GM23338 (cell line): ENCODE results near the gene AFF3. TPM values are rescaled to one million over a fixed set of nuclear protein-coding genes. Genes with fewer than 3 reads are reported as not detected.

Experiments used
- ATAC-seq: fragments of 200-7000 bp; cut with Tn5 transposase; 3 replicates; pipeline ENCODE4 v1.9.1; 2020
- DNase-seq: peaks from one replicate; pipeline ENCODE4 v3.0.0-alpha.2; 2015; ENCODE audit warnings: low spot score
- H2AFZ ChIP-seq: fragments of 200-600 bp; sonication (generic); 2 replicates; pipeline ENCODE4 v1.8.0; 2016; ENCODE audit warnings: antibody characterized with exemption, mild to moderate bottlenecking, moderate library complexity
- H3F3A ChIP-seq: fragments of 200-600 bp; sonication (generic); replicated peaks from 2 replicates; pipeline ENCODE4 v1.8.0; 2017; ENCODE audit warnings: antibody characterized with exemption, mixed run types, low read depth
- H3K27ac ChIP-seq: fragments of 200-600 bp; sonication (generic); 2 replicates; pipeline ENCODE4 v1.6.1; 2016; ENCODE audit warnings: low read depth
- H3K27me3 ChIP-seq: fragments of 200-600 bp; sonication (generic); 2 replicates; pipeline ENCODE4 v1.8.0; 2016; ENCODE audit warnings: mild to moderate bottlenecking, mixed run types, moderate library complexity; ENCODE audit not compliant: insufficient read depth
- H3K36me3 ChIP-seq: fragments of 200-600 bp; sonication (generic); 2 replicates; pipeline ENCODE4 v1.8.0; 2016; ENCODE audit warnings: mild to moderate bottlenecking; ENCODE audit not compliant: insufficient read depth
- H3K4me1 ChIP-seq: fragments of 200-600 bp; sonication (generic); 2 replicates; pipeline ENCODE4 v1.8.0; 2016; ENCODE audit warnings: mild to moderate bottlenecking, moderate library complexity; ENCODE audit not compliant: insufficient read depth
- H3K4me2 ChIP-seq: fragments of 200-600 bp; sonication (generic); 2 replicates; pipeline ENCODE4 v1.7.1; 2017; ENCODE audit warnings: mixed run types
- H3K4me3 ChIP-seq: fragments of 200-600 bp; sonication (generic); 2 replicates; pipeline ENCODE4 v1.6.1; 2016; ENCODE audit warnings: mixed run types
- H3K79me2 ChIP-seq: fragments of 200-600 bp; sonication (generic); replicated peaks from 2 replicates; pipeline ENCODE4 v1.8.0; 2017; ENCODE audit warnings: mild to moderate bottlenecking; ENCODE audit not compliant: insufficient read depth
- H3K9me2 ChIP-seq: fragments of 200-600 bp; sonication (generic); 2 replicates; pipeline ENCODE4 v1.8.0; 2017; ENCODE audit not compliant: insufficient read depth
- H4K20me1 ChIP-seq: fragments of 200-600 bp; sonication (generic); replicated peaks from 2 replicates; pipeline ENCODE4 v1.8.0; 2017; ENCODE audit warnings: mild to moderate bottlenecking; ENCODE audit not compliant: insufficient read depth
- H3K27ac Mint-ChIP-seq: 2 replicates; pipeline ENCODE4 v1.8.0; 2020; ENCODE audit warnings: inconsistent platforms, mild to moderate bottlenecking, moderate library complexity, mixed read lengths
- H3K27me3 Mint-ChIP-seq: 3 replicates; pipeline ENCODE4 v1.8.0; 2022; ENCODE audit warnings: low read depth, mild to moderate bottlenecking, moderate library complexity, mixed read lengths, inconsistent platforms; ENCODE audit not compliant: insufficient read depth, poor library complexity
- H3K36me3 Mint-ChIP-seq: 3 replicates; pipeline ENCODE4 v1.8.0; 2021; ENCODE audit warnings: low read depth, mild to moderate bottlenecking, inconsistent platforms, moderate library complexity, mixed read lengths
- H3K4me1 Mint-ChIP-seq: 3 replicates; pipeline ENCODE4 v1.8.0; 2020; ENCODE audit warnings: mild to moderate bottlenecking, inconsistent platforms, mixed read lengths
- H3K4me3 Mint-ChIP-seq: 3 replicates; pipeline ENCODE4 v1.8.0; 2021; ENCODE audit warnings: moderate library complexity, mild to moderate bottlenecking, inconsistent platforms, mixed read lengths
- H3K9me3 Mint-ChIP-seq: 3 replicates; pipeline ENCODE4 v1.8.0; 2020; ENCODE audit warnings: moderate library complexity, mild to moderate bottlenecking, inconsistent platforms, mixed read lengths
- CREB1 ChIP-seq: fragments of 250-450 bp; sonication (Bioruptor Pico); IDR thresholded peaks from 2 replicates; pipeline ENCODE4 v1.5.0; 2020; ENCODE audit warnings: low read depth, mild to moderate bottlenecking, moderate library complexity
- EZH2 ChIP-seq: fragments of 200-600 bp; sonication (generic); IDR thresholded peaks from one replicate; pipeline ENCODE4 v1.8.0; 2017; ENCODE audit warnings: antibody characterized with exemption, mild to moderate bottlenecking, low read depth; ENCODE audit not compliant: unreplicated experiment
- JUNB ChIP-seq: IDR thresholded peaks from one replicate; pipeline ENCODE4 v1.6.1; 2016; ENCODE audit warnings: antibody characterized with exemption; ENCODE audit not compliant: unreplicated experiment
- NANOG ChIP-seq: IDR thresholded peaks from 2 replicates; pipeline ENCODE4 v1.6.1; 2016; ENCODE audit warnings: antibody characterized with exemption, borderline replicate concordance
- POLR2AphosphoS5 ChIP-seq: IDR thresholded peaks from 2 replicates; pipeline ENCODE4 v1.6.1; 2016; ENCODE audit warnings: antibody characterized with exemption, low read depth
- STAT1 ChIP-seq: IDR thresholded peaks from one replicate; pipeline ENCODE4 v1.6.1; 2016; ENCODE audit warnings: antibody characterized with exemption; ENCODE audit not compliant: unreplicated experiment
- ZNF114 ChIP-seq: fragments of 250-450 bp; sonication (Bioruptor Pico); IDR thresholded peaks from 2 replicates; pipeline ENCODE4 v1.5.0; 2020; ENCODE audit warnings: mild to moderate bottlenecking, moderate library complexity
- polyA plus RNA-seq: library from polyadenylated mRNA; unstranded; fragments of >200 nt; fragmentation: Nextera tagmentation; extraction: Ambion mirVana; gene quantifications from 2 replicates; pipeline ENCODE4 v1.2.1, GENCODE V29; 2016
- total RNA-seq: library from RNA; depleted of rRNA; stranded (reverse); fragments of >200 nt; shearing (Covaris generic); gene quantifications from 2 replicates; pipeline ENCODE4 v1.2.3, GENCODE V29; 2014
- TF ChIP-seq, protein P1 (sequence below): IDR thresholded peaks from one replicate; pipeline ENCODE4 v1.6.1; 2018; ENCODE audit warnings: antibody characterized with exemption; ENCODE audit not compliant: unreplicated experiment
- TF ChIP-seq, protein P2 (sequence below), 2 experiments: fragments of 200-600 bp in 1 of 2; sonication (generic) in 1 of 2; conservative IDR thresholded peaks; 2 replicates each; pipeline versions ENCODE4 v1.5.1 to v1.6.1; 2016 to 2017; ENCODE audit warnings: antibody characterized with exemption in 2 of 2, low read depth in 2 of 2, mild to moderate bottlenecking in 2 of 2, moderate library complexity in 1 of 2
- TF ChIP-seq, protein P3 (sequence below): IDR thresholded peaks from 2 replicates; pipeline ENCODE4 v1.6.1; 2016; ENCODE audit warnings: antibody characterized with exemption
- TF ChIP-seq, protein P4 (sequence below): fragments of 250-450 bp; sonication (Bioruptor Pico); IDR thresholded peaks from 2 replicates; pipeline ENCODE4 v1.5.0; 2020; ENCODE audit warnings: mild to moderate bottlenecking, moderate library complexity

The AFF3 gene
- total and polyA plus RNA-seq, 2 experiments from 2014 or later, result 0.73 to 1.4 TPM

DNA sequence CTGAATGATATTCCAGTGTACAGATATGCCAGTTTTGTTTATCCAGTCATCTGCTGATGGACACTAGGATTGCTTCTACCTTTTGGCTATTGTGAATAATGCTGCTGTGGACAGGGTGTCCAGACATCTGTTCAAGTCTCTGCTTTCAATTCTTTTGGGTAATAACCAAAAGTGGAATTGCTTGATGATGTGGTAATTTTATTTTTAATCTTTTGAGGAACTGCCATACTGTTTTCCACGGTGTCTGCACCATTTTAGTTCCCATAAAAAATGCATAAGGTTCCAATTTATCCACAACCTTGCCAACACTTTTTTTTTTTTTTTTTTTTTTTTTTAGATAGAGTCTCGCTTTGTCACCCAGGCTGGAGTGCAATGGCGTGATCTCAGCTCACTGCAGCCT is 510.7 kb downstream of the AFF3 start:
- H3K4me3 Mint-ChIP-seq, result no peak overlapping the region
- Histone ChIP-seq H3K9me2 (no peaks in the 10 kb centered on the region), H3K4me1 (no peaks in the 10 kb centered on the region), H2AFZ (no peak overlapping the region), H3K4me3 (no peak overlapping the region), H3K79me2 (no peaks in the 10 kb centered on the region), H3F3A (no peaks in the 10 kb centered on the region), H3K27ac (no peak overlapping the region), H3K4me2 (no peak overlapping the region), H3K27me3 (no peaks in the 10 kb centered on the region), H3K36me3 (no peaks in the 10 kb centered on the region), H4K20me1 (no peaks in the 10 kb centered on the region)
- H3K9me3 Mint-ChIP-seq, result peaks cover 3% of the 10 kb centered on the region; the same call in 1 of the 3 replicates
- H3K4me1 Mint-ChIP-seq, result no peaks in the 10 kb centered on the region
- peaks cover 5% of the 10 kb centered on the region for H3K27me3 Mint-ChIP-seq
- DNase-seq (no peak), ATAC-seq (no peak)
- no peaks in the 10 kb centered on the region; the same call in 2 of the 3 replicates for H3K36me3 Mint-ChIP-seq
- no peak overlapping the region for H3K27ac Mint-ChIP-seq
- no peak for TF ChIP-seq EZH2
- TF ChIP-seq ZNF114 (CRISPR knock-in tag), result no peak
- TF ChIP-seq, protein P1, sequence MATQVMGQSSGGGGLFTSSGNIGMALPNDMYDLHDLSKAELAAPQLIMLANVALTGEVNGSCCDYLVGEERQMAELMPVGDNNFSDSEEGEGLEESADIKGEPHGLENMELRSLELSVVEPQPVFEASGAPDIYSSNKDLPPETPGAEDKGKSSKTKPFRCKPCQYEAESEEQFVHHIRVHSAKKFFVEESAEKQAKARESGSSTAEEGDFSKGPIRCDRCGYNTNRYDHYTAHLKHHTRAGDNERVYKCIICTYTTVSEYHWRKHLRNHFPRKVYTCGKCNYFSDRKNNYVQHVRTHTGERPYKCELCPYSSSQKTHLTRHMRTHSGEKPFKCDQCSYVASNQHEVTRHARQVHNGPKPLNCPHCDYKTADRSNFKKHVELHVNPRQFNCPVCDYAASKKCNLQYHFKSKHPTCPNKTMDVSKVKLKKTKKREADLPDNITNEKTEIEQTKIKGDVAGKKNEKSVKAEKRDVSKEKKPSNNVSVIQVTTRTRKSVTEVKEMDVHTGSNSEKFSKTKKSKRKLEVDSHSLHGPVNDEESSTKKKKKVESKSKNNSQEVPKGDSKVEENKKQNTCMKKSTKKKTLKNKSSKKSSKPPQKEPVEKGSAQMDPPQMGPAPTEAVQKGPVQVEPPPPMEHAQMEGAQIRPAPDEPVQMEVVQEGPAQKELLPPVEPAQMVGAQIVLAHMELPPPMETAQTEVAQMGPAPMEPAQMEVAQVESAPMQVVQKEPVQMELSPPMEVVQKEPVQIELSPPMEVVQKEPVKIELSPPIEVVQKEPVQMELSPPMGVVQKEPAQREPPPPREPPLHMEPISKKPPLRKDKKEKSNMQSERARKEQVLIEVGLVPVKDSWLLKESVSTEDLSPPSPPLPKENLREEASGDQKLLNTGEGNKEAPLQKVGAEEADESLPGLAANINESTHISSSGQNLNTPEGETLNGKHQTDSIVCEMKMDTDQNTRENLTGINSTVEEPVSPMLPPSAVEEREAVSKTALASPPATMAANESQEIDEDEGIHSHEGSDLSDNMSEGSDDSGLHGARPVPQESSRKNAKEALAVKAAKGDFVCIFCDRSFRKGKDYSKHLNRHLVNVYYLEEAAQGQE, result no peak
- no peak for TF ChIP-seq POLR2AphosphoS5
- TF ChIP-seq, protein P2, sequence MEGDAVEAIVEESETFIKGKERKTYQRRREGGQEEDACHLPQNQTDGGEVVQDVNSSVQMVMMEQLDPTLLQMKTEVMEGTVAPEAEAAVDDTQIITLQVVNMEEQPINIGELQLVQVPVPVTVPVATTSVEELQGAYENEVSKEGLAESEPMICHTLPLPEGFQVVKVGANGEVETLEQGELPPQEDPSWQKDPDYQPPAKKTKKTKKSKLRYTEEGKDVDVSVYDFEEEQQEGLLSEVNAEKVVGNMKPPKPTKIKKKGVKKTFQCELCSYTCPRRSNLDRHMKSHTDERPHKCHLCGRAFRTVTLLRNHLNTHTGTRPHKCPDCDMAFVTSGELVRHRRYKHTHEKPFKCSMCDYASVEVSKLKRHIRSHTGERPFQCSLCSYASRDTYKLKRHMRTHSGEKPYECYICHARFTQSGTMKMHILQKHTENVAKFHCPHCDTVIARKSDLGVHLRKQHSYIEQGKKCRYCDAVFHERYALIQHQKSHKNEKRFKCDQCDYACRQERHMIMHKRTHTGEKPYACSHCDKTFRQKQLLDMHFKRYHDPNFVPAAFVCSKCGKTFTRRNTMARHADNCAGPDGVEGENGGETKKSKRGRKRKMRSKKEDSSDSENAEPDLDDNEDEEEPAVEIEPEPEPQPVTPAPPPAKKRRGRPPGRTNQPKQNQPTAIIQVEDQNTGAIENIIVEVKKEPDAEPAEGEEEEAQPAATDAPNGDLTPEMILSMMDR (conservative IDR thresholded peaks at IDR 0.05; ENCODE audit: low read depth in 2 of 2), result no peak
- TF ChIP-seq JUNB, result no peak
- TF ChIP-seq, protein P3, sequence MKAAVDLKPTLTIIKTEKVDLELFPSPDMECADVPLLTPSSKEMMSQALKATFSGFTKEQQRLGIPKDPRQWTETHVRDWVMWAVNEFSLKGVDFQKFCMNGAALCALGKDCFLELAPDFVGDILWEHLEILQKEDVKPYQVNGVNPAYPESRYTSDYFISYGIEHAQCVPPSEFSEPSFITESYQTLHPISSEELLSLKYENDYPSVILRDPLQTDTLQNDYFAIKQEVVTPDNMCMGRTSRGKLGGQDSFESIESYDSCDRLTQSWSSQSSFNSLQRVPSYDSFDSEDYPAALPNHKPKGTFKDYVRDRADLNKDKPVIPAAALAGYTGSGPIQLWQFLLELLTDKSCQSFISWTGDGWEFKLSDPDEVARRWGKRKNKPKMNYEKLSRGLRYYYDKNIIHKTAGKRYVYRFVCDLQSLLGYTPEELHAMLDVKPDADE, result no peak
- TF ChIP-seq, protein P4, sequence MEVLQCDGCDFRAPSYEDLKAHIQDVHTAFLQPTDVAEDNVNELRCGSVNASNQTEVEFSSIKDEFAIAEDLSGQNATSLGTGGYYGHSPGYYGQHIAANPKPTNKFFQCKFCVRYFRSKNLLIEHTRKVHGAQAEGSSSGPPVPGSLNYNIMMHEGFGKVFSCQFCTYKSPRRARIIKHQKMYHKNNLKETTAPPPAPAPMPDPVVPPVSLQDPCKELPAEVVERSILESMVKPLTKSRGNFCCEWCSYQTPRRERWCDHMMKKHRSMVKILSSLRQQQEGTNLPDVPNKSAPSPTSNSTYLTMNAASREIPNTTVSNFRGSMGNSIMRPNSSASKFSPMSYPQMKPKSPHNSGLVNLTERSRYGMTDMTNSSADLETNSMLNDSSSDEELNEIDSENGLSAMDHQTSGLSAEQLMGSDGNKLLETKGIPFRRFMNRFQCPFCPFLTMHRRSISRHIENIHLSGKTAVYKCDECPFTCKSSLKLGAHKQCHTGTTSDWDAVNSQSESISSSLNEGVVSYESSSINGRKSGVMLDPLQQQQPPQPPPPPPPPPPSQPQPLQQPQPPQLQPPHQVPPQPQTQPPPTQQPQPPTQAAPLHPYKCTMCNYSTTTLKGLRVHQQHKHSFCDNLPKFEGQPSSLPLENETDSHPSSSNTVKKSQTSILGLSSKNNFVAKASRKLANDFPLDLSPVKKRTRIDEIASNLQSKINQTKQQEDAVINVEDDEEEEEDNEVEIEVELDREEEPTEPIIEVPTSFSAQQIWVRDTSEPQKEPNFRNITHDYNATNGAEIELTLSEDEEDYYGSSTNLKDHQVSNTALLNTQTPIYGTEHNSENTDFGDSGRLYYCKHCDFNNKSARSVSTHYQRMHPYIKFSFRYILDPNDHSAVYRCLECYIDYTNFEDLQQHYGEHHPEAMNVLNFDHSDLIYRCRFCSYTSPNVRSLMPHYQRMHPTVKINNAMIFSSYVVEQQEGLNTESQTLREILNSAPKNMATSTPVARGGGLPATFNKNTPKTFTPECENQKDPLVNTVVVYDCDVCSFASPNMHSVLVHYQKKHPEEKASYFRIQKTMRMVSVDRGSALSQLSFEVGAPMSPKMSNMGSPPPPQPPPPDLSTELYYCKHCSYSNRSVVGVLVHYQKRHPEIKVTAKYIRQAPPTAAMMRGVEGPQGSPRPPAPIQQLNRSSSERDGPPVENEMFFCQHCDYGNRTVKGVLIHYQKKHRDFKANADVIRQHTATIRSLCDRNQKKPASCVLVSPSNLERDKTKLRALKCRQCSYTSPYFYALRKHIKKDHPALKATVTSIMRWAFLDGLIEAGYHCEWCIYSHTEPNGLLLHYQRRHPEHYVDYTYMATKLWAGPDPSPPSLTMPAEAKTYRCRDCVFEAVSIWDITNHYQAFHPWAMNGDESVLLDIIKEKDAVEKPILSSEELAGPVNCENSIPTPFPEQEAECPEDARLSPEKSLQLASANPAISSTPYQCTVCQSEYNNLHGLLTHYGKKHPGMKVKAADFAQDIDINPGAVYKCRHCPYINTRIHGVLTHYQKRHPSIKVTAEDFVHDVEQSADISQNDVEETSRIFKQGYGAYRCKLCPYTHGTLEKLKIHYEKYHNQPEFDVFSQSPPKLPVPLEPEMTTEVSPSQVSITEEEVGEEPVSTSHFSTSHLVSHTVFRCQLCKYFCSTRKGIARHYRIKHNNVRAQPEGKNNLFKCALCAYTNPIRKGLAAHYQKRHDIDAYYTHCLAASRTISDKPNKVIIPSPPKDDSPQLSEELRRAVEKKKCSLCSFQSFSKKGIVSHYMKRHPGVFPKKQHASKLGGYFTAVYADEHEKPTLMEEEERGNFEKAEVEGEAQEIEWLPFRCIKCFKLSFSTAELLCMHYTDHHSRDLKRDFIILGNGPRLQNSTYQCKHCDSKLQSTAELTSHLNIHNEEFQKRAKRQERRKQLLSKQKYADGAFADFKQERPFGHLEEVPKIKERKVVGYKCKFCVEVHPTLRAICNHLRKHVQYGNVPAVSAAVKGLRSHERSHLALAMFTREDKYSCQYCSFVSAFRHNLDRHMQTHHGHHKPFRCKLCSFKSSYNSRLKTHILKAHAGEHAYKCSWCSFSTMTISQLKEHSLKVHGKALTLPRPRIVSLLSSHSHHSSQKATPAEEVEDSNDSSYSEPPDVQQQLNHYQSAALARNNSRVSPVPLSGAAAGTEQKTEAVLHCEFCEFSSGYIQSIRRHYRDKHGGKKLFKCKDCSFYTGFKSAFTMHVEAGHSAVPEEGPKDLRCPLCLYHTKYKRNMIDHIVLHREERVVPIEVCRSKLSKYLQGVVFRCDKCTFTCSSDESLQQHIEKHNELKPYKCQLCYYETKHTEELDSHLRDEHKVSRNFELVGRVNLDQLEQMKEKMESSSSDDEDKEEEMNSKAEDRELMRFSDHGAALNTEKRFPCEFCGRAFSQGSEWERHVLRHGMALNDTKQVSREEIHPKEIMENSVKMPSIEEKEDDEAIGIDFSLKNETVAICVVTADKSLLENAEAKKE (CRISPR knock-in tag), result no peak
- no peak for TF ChIP-seq NANOG
- TF ChIP-seq STAT1, result no peak
- TF ChIP-seq CREB1 (CRISPR knock-in tag), result no peak
